GM12892 (cell line): ENCODE measurements around the gene CAPZB.

Source experiments
- POLR2A ChIP-seq: IDR thresholded peaks from 2 replicates; pipeline ENCODE4 v1.6.1; 2011; ENCODE audit warnings: low read depth, low read length, control low read depth
- POLR2AphosphoS5 ChIP-seq: IDR thresholded peaks from 2 replicates; pipeline ENCODE4 v1.6.1; 2011; ENCODE audit warnings: low read depth, low read length, control low read depth
- TAF1 ChIP-seq: IDR thresholded peaks from 2 replicates; pipeline ENCODE4 v1.6.1; 2011; ENCODE audit warnings: low read depth, mild to moderate bottlenecking, control low read depth, low read length, borderline replicate concordance

DNA sequence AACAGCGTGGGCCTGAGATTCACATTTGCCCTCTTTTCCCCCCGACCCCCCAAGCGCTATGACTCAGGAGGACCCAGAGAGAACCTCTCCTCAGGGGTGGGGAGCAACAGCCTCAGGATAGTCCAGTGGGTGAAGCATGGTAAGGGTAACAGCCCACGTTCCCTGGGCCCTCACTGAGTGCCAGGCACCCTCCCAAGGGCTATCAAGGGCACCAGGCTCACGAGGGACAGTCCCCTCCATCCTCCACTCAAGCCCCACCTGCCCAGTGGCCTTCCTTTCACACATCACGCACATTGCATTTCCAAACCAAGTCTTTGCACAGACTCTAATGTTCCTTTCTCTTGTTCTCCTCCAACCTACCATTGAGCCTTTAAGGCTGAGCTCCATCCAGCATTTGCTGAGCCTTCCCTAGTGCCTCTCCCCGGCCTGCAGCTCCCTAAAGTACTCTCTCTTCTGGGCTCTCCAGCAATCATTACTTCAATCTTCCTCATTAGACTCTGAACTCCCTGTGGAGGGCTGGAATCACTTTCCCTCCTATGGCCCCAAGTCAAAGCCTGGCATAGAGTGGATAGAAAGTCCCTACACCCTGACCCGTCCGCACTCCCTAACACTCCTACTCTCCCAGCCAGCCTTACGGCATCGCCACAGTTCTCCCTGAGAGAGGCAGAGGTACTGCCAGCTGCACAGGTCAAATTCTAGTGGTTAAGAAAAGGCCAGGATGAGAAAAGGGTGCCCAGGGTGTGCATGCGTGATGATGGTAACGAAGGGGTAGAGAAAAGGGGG lies 174.4 kb downstream of the CAPZB start:
- TF ChIP-seq TAF1 = no peak
- TF ChIP-seq POLR2A = no peak
- no peak for TF ChIP-seq POLR2AphosphoS5
